Stimulated activated CD8-positive, alpha-beta memory T cell treated with anti-CD3 and anti-CD28 coated beads, Interleukin-7, amount 100 ng/mL, for 4 hours (primary cell): ENCODE measurements around the gene CA4.

ENCODE experiments used
- DNase-seq, 2 donors: peaks; one replicate each; pipeline ENCODE4 v3.0.0-alpha.2; 2020; ENCODE audit warnings: low read depth in 2 of 2

The CA4 gene

GRCh38 chr17:60155427-60155814, 5.6 kb downstream of the CA4 start:
- DNase-seq = no peak

GRCh38 chr17:60155815-60156214, 6.0 kb downstream of the CA4 start:
- no peak for DNase-seq

- no peak for DNase-seq
These were observed 7.0 kb downstream of the CA4 start for GRCh38 chr17:60156746-60157145.

GRCh38 chr17:60157487-60158040, 7.8 kb downstream of the CA4 start:
- no peak for DNase-seq

DNA sequence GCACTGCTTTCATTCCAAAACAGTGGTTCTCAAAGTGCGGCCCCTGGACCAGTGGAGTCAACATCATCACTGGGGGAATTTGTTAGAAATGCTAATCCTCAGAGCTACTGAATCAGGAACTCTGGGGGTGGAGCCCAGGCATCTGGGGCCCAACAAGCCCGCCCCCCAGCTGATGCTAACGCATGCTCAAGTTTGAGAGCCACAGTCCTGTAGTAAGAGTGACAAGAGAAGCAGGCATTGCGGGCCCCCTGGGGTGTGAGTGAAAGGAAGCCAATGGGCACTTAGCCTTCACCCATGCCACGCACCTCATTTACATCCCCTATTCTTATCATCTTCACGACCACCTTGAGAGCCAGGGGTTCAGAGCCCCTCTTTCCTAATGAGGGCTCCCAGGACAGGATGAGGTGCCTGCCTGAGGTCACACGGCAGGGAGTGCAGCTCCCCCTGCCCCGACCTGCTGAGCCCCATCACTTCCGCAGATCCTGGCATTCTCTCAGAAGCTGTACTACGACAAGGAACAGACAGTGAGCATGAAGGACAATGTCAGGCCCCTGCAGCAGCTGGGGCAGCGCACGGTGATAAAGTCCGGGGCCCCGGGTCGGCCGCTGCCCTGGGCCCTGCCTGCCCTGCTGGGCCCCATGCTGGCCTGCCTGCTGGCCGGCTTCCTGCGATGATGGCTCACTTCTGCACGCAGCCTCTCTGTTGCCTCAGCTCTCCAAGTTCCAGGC, 9.1 kb downstream of the CA4 start:
- no peak for DNase-seq

GRCh38 chr17:60159479-60159866, 9.7 kb downstream of the CA4 start:
- no peak for DNase-seq

- no peak for DNase-seq
These were observed 11.2 kb downstream of the CA4 start for GRCh38 chr17:60160829-60161501.

DNA sequence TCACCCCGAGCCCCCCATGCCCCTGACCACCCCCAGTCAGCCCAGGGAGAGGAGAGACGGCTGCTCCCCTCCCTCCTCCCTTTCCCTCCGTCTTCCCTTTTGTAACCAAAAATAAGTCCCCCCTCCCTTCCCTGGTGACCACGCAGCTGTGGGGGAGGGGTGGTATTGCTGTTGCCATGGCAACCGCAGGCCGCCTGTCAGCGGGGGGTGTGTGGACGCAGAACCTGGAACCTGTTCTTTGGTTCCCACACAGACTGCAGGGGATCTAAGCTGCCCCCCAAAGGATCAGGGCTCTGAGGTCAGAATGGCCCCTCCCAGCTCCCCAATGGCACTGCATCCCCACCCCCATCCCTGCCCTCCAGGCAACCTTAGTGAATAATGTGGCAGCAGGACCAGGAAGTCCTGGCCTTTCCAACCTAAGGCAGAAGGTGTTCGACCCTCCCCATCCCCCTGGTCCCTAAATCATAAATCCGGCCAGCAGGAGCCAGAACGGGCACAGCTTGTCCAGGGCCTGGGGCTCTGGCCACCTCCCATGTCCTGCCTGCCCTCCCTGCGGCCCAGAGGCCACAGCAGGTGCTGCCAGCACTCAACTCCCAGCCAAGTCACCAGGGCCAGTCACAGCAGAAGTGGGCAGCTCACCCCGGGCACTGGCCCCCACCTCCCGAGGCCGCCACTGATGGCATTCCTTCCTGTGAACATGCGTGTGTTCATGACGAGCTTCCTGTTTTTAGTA, 12.0 kb downstream of the CA4 start:
- no peak for DNase-seq

GRCh38 chr17:60163108-60163784, 13.5 kb downstream of the CA4 start:
- DNase-seq = no peak

DNA sequence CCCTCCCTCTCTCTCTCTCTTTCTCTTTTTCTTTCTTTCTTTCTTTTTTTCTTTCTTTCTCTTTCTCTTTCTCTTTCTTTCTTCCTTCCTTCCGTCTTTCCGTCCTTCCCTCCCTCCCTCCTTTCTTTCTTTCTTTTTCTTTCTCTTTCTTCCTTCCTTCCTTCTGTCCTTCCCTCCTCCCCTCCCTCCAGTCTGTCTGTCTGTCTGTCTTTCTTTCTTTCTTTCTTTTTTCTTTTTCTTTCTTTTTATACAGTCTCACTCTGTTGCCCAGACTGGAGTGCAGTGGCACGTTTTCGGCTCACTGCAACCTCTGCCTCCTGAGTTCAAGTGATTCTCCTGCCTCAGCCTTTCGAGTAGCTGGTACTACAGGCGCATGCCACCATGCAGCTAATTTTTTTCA, 14.4 kb downstream of the CA4 start:
- no peak for DNase-seq

- DNase-seq = no peak
These were observed 14.9 kb downstream of the CA4 start for GRCh38 chr17:60164697-60165096.

- no peak for DNase-seq
These were observed 15.4 kb downstream of the CA4 start for GRCh38 chr17:60165223-60165622.

DNA sequence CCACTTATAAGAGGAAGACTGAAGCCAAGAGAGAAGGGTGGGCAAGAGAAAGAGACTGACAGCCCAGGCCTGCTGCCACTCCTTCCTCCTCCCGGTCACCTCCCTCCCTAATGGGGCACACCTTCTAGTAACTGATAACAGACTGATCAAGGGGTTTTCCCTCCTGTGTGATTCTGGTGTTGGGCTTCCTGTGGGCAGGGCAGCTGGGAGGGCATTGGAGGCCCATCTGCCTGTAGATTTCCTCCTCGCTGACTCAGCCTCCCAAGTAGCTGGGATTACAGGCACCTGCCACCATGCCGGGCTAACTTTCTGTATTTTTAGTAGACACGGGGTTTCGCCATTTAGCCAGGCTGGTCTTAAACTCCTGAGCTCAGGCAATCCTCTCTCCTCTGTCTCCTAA, 16.2 kb downstream of the CA4 start:
- no peak for DNase-seq

DNA sequence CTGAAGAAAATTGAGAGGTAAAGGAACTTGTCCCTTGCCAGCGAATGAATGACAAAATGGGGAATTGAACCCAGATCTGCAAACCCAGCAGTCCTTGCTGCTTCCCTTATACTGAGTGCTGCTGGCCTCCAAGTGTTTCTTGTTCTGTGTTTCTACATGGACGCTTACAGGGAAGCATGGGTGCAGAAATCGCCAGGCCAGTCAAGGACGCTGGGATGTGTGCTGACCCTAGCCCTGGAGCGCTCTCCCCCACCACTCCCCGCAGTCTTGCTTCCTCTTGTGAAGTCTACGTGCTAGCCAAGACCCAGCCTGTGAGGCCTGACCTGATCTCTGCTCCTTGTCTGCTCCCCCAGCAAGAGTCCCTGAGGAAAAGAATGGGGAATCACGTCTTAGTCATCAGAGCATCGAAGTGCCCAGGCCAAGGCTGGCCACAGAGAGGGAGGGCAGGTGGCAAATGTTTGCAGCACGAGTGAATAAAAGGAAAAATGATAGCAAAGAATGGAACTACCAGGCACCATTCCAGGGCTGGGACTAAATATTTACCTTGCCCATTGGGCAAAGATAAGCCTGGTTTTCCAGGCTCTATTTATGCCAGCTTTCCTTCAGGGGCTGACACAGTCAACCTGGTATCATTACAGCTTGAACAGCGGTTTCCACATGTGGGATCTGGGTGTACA, 17.4 kb downstream of the CA4 start:
- no peak for DNase-seq

- no peak for DNase-seq
These were observed 18.9 kb downstream of the CA4 start for GRCh38 chr17:60168654-60169053.

- DNase-seq = no peak
These were observed 20.4 kb downstream of the CA4 start for GRCh38 chr17:60169921-60170817.

- DNase-seq = no peak
These were observed 21.3 kb downstream of the CA4 start for GRCh38 chr17:60170835-60171752.

DNA sequence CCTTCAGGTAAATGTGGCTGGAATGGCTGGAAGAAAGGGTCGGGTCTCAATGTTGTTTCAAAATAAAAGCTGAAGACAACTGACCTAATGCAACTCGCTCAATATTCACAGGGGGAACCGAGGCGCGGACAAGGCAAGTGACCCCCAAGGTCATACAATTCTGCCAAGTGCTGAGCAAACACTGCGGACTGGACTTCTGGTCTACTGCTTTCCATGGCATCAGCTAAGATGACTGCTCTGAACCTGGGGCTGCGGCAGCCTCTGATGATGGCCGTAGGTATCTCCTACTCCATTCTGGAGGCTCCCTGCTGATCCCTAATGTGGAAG, 21.9 kb downstream of the CA4 start:
- DNase-seq = no peak

- DNase-seq = no peak
These were observed 23.6 kb downstream of the CA4 start for GRCh38 chr17:60173304-60173819.
